RPMI7951 (cell line): ENCODE data around the gene KRT13. TPM values are rescaled to one million over a fixed set of nuclear protein-coding genes. Genes with fewer than 3 reads are reported as not detected.
A peak's percentile ranks its signal among the peaks of the same experiment; 100 is the strongest.

Experiments used
- DNase-seq: peaks from one replicate; pipeline ENCODE4 v3.0.0-alpha.2; 2012; ENCODE audit warnings: low read depth
- total RNA-seq: library from RNA; depleted of rRNA; stranded (reverse); fragments of >200 nt; shearing (Covaris generic); gene quantifications from 2 replicates; pipeline ENCODE4 v1.2.3, GENCODE V29; 2014; rRNA removed

The KRT13 gene
- total RNA-seq, 1 experiment from 2014 or later = 0.24 TPM

- no peak for DNase-seq
These were observed 37.1 kb downstream of the KRT13 start for GRCh38 chr17:41468346-41468745.

GRCh38 chr17:41467561-41467960 lies 37.9 kb downstream of the KRT13 start:
- peak; percentile 41 for DNase-seq

DNA sequence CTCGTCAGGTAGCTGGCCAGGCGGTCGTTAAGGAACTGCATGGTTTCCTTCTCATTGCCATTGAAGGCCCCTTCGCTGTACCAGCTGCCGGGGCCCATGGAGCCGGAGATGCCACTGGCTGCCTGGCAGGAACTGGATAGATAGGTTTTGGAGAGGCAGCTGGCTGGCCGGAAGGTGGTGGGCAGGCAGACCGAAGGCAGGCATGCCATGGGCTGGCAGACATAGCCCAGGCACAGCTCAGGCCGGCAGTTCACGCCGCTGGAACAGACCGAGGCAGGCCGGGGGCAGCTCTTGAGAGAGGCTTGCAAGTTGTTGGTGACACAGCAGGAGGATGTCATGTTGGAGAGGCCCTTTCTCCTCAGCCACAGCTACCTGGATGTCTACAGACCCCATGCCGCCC lies 38.4 kb downstream of the KRT13 start, which contains the start of gene KRT32:
Gene KRT32 (minus strand): TSS at position 399 of the 400 bp plus-strand sequence. CDS start 61 bp downstream, at position 338.
- DNase-seq = no peak

DNA sequence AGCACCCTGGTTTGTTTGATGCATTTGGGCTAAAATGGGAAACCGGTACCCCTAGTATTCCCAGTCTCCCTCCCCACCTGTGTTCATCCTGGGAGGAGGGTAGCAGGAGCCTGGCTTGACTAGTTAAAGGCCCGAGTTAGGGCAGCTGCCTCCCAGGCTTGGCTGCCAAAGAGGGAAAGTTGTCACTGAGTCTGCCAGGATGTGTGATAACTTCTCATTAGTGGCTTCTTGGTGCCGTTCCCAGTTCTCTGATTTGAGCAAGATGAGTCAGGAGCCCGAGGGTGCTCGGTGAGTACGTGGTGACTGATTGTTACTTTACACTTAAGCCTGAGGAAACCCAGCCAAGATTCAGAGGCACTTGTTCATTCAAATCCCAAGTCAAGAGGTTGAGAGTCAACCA lies 40.7 kb downstream of the KRT13 start:
- peak; percentile 97 for DNase-seq

DNA sequence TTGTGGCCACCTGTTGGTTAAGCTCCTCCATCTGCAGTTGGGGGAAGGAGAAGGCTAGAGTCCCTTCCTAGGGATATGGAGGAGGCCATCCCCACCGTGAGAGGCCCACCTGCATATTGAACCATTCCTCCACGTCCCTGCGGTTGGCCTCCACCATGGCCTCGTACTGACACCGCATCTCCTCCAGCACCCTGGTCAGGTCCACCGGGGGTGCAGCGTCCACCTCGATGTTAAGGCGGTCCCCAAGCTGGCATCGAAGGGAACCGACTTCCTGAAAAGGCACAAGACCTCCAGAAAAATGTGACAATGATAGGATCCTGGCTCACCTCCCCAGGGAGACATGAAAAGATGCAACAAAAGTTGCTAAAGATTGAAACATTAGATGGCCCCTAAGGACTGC lies 41.2 kb downstream of the KRT13 start:
- DNase-seq = no peak

GRCh38 chr17:41463746-41464145 lies 41.7 kb downstream of the KRT13 start:
- DNase-seq = peak; percentile 66

DNA sequence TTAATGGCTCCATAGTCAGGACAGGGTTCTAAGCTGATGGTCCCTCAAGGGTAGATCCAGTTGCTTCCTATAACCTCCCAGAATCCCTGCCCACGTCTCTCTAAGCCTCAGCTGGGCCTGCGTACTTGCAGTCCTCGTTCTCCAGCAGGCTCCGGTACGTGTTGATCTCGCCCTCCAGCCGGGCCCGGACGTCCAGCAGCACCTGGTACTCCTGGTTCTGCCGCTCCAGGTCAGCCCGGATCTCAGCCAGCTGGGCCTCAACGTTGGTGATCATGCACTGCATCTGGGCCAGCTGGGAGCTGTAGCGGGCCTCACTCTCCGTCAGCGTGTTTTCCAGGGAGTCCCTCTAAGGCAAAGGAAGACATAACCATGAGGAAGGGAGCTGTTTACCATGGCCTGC lies 42.7 kb downstream of the KRT13 start:
- no peak for DNase-seq

- DNase-seq = no peak
These were observed 47.7 kb downstream of the KRT13 start for GRCh38 chr17:41457676-41458075.

DNA sequence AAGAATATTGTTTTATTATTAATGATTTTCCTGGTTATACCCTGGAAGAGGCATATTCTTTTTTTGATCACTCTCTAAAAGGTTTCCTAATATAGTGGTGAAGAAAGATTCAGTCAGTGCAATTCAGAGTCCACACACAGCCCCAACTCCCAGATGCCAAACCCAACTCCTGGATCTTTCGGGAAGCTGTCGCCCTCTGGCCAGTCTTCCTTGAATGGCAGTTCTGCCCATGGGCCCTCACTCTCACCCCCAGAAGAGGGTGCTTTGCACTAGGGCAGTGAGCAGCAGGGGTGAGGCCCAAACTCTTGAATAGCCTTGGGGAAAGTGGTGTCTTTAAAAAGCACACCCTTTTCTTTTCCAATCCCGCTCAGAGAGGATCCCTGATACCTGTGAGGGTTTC lies 49.2 kb downstream of the KRT13 start:
- peak; percentile 42 for DNase-seq

GRCh38 chr17:41455236-41455635 lies 50.2 kb downstream of the KRT13 start:
- no peak for DNase-seq

DNA sequence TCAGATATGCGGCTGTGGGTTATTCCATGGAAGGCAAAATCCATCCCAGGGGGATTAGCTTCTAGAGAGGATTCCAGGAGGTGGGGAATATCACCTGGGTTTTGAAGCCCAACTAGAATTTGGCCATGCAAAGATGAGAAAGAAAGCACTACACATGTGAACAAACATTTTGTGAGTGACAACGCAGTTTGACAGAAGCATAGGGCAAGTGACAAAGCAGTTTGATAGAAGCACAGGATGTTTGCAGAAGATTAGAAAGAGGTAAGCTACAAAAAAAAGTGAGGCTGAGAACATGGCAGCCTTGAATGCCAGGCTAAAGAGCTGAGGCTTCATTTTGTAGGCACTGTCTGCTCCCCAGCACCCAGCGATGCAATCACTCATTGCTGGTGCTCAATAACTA lies 52.3 kb downstream of the KRT13 start:
- no peak for DNase-seq

- DNase-seq = peak; percentile 35
These were observed 53.1 kb downstream of the KRT13 start for GRCh38 chr17:41452281-41452680.

- DNase-seq = peak; percentile 37
These were observed 54.2 kb downstream of the KRT13 start for GRCh38 chr17:41451154-41451728.

Other genes starting within 250 kb of the KRT13 start
- gene KRTAP9-6, start 240.2 kb downstream of the KRT13 start, total RNA-seq = not detected in 2 replicates
- not detected in 2 replicates for gene KRTAP9-7, start 229.9 kb downstream of the KRT13 start, total RNA-seq
- gene KRTAP29-1, start 202.8 kb downstream of the KRT13 start, total RNA-seq = not detected in 2 replicates
- not detected in 2 replicates for gene KRTAP16-1, start 196.3 kb downstream of the KRT13 start, total RNA-seq
- gene KRTAP17-1, start 189.9 kb downstream of the KRT13 start, total RNA-seq = not detected in 2 replicates
- not detected in 2 replicates for gene KRT33A, start 154.8 kb downstream of the KRT13 start, total RNA-seq
- 0.24 TPM in 1 of 2 replicates, not detected in the other for gene KRT33B, start 135.8 kb downstream of the KRT13 start, total RNA-seq
- gene KRT34, start 123.3 kb downstream of the KRT13 start, total RNA-seq = not detected in 2 replicates
- not detected in 2 replicates for gene KRT31, start 108.0 kb downstream of the KRT13 start, total RNA-seq
- not detected in 2 replicates for gene KRT37, start 81.0 kb downstream of the KRT13 start, total RNA-seq
- not detected in 2 replicates for gene KRT38, start 64.6 kb downstream of the KRT13 start, total RNA-seq
- gene KRT32, start 38.2 kb downstream of the KRT13 start, total RNA-seq = not detected in 2 replicates
- not detected in 2 replicates for gene KRT35, start 24.5 kb downstream of the KRT13 start, total RNA-seq
- gene KRT36, start 15.7 kb downstream of the KRT13 start, total RNA-seq = not detected in 2 replicates
- 3.4 and 7.3 TPM in 2 replicates for gene KRT15, start 13.3 kb upstream of the KRT13 start, total RNA-seq
- 4.6 and 7.8 TPM in 2 replicates for gene KRT19, start 22.7 kb upstream of the KRT13 start, total RNA-seq
- not detected in 2 replicates for gene KRT9, start 66.4 kb upstream of the KRT13 start, total RNA-seq
- not detected in 2 replicates for gene KRT14, start 81.3 kb upstream of the KRT13 start, total RNA-seq
- 0.72 and 0.88 TPM in 2 replicates for gene KRT16, start 107.2 kb upstream of the KRT13 start, total RNA-seq
- 35.9 and 48.9 TPM in 2 replicates for gene KRT17, start 119.0 kb upstream of the KRT13 start, total RNA-seq
- 43.2 and 47.6 TPM in 2 replicates for gene EIF1, start 183.3 kb upstream of the KRT13 start, total RNA-seq
- not detected in 2 replicates for gene GAST, start 206.7 kb upstream of the KRT13 start, total RNA-seq
- not detected in 2 replicates for gene HAP1, start 229.0 kb upstream of the KRT13 start, total RNA-seq